Hepatocyte (in vitro differentiated cells): Measurements from ENCODE around the gene KRT81. TPM values are rescaled to one million over a fixed set of nuclear protein-coding genes. Genes with fewer than 3 reads are reported as not detected.
"Not testable (repeated sequence)": the region's sequence is repeated elsewhere in the genome, so short reads cannot be mapped to it uniquely, and the experiment has no call there.

Source experiments
- DNase-seq: peaks from one replicate; pipeline ENCODE4 v3.0.0-alpha.2; 2016; ENCODE audit warnings: low spot score
- H2AFZ ChIP-seq: fragments of 200-600 bp; sonication (generic); 2 replicates; pipeline ENCODE4 v1.6.0; 2016; ENCODE audit warnings: antibody characterized with exemption, mild to moderate bottlenecking
- H3K27ac ChIP-seq: fragments of 200-600 bp; sonication (generic); 2 replicates; pipeline ENCODE4 v1.5.1; 2016; ENCODE audit warnings: mild to moderate bottlenecking
- H3K27me3 ChIP-seq: fragments of 200-600 bp; sonication (generic); 2 replicates; pipeline ENCODE4 v1.6.1; 2016
- H3K36me3 ChIP-seq: fragments of 200-600 bp; sonication (generic); replicated peaks from 2 replicates; pipeline ENCODE4 v1.5.1; 2016; ENCODE audit warnings: low read depth; ENCODE audit not compliant: insufficient read depth
- H3K4me1 ChIP-seq: fragments of 200-600 bp; sonication (generic); 2 replicates; pipeline ENCODE4 v1.5.1; 2016; ENCODE audit warnings: mild to moderate bottlenecking, moderate library complexity; ENCODE audit not compliant: insufficient read depth
- H3K4me2 ChIP-seq: fragments of 200-600 bp; sonication (generic); 2 replicates; pipeline ENCODE4 v1.6.0; 2016
- H3K4me3 ChIP-seq: fragments of 200-600 bp; sonication (generic); 2 replicates; pipeline ENCODE4 v1.5.1; 2016; ENCODE audit warnings: mild to moderate bottlenecking
- H3K79me2 ChIP-seq: fragments of 200-600 bp; sonication (generic); 2 replicates; pipeline ENCODE4 v1.6.0; 2017; ENCODE audit warnings: mild to moderate bottlenecking
- H3K9me2 ChIP-seq: fragments of 200-600 bp; sonication (generic); replicated peaks from 2 replicates; pipeline ENCODE4 v1.6.0; 2017; ENCODE audit warnings: mild to moderate bottlenecking; ENCODE audit not compliant: insufficient read depth
- H3K9me3 ChIP-seq: fragments of 200-600 bp; sonication (generic); 2 replicates; pipeline ENCODE4 v1.5.1; 2016; ENCODE audit warnings: low read depth, mild to moderate bottlenecking
- H4K20me1 ChIP-seq: fragments of 200-600 bp; sonication (generic); 2 replicates; pipeline ENCODE4 v1.6.0; 2016; ENCODE audit warnings: mild to moderate bottlenecking; ENCODE audit not compliant: insufficient read depth, poor library complexity, severe bottlenecking
- CTCF ChIP-seq: fragments of 200-600 bp; sonication (generic); IDR thresholded peaks from 2 replicates; pipeline ENCODE4 v1.5.1; 2016; ENCODE audit warnings: antibody characterized with exemption, mild to moderate bottlenecking; ENCODE audit not compliant: poor library complexity
- EZH2 ChIP-seq: fragments of 200-600 bp; sonication (generic); IDR thresholded peaks from 2 replicates; pipeline ENCODE4 v1.6.1; 2016; ENCODE audit warnings: antibody characterized with exemption, mild to moderate bottlenecking, borderline replicate concordance
- EZH2phosphoT487 ChIP-seq: fragments of 200-600 bp; sonication (generic); IDR thresholded peaks from one replicate; pipeline ENCODE4 v1.6.1; 2018; ENCODE audit warnings: antibody characterized with exemption, mild to moderate bottlenecking, low read depth, moderate library complexity; ENCODE audit not compliant: unreplicated experiment, severe bottlenecking
- WGBS: methylation state at CpG from one replicate; pipeline ENCODE4 v1.1.6; 2016; ENCODE audit warnings: low lambda C conversion rate; ENCODE audit errors: missing lambda C conversion rate; 5-methylcytosine and 5-hydroxymethylcytosine counted together
- polyA plus RNA-seq: library from polyadenylated mRNA; unstranded; fragments of >200 nt; fragmentation: Nextera tagmentation; extraction: Ambion mirVana; gene quantifications from 2 replicates; pipeline ENCODE4 v1.2.1, GENCODE V29; 2016
- total RNA-seq: library from RNA; depleted of rRNA; stranded (reverse); fragments of >200 nt; gene quantifications from 2 replicates; pipeline ENCODE4 v1.2.3, GENCODE V29; 2014

KRT81 gene
- total and polyA plus RNA-seq, 2 experiments from 2014 or later = not detected

GRCh38 chr12:52295663-52296062, 4.3 kb upstream of the KRT81 start:
- TF ChIP-seq EZH2 (no peak), CTCF (no peak), EZH2phosphoT487 (no peak)

GRCh38 chr12:52294803-52295202, 3.5 kb upstream of the KRT81 start:
- no peaks in the 10 kb centered on the region for H4K20me1 ChIP-seq
- H3K4me3 ChIP-seq = no peak overlapping the region
- no peaks in the 10 kb centered on the region for H3K36me3 ChIP-seq
- H3K79me2 ChIP-seq = no peaks in the 10 kb centered on the region
- WGBS = 57% methylated on average over 1 of the region's 1 CpG
- no peaks in the 10 kb centered on the region for H3K4me1 ChIP-seq
- H3K27me3 ChIP-seq = peaks cover 18% of the 10 kb centered on the region
- H3K9me2 ChIP-seq = no peaks in the 10 kb centered on the region
- H3K27ac ChIP-seq = no peak overlapping the region
- no peaks in the 10 kb centered on the region for H3K9me3 ChIP-seq
- TF ChIP-seq EZH2 = no peak
- TF ChIP-seq EZH2phosphoT487 = no peak
- TF ChIP-seq CTCF = no peak
- H2AFZ ChIP-seq = no peak overlapping the region
- DNase-seq = no peak
- no peak overlapping the region for H3K4me2 ChIP-seq

More at GRCh38 chr12:52295663-52296062, 4.3 kb upstream of the KRT81 start:
- Histone ChIP-seq H3K79me2 (no peaks in the 10 kb centered on the region), H2AFZ (no peak overlapping the region), H3K9me2 (no peaks in the 10 kb centered on the region), H3K27ac (no peak overlapping the region), H3K27me3 (peaks cover 18% of the 10 kb centered on the region), H3K9me3 (no peaks in the 10 kb centered on the region), H3K4me1 (no peaks in the 10 kb centered on the region), H3K4me3 (no peak overlapping the region), H3K36me3 (no peaks in the 10 kb centered on the region), H3K4me2 (no peak overlapping the region), H4K20me1 (no peaks in the 10 kb centered on the region)
- WGBS = 75% methylated on average over 1 of the region's 1 CpG
- no peak for DNase-seq

GRCh38 chr12:52293926-52294325, 2.6 kb upstream of the KRT81 start:
- Histone ChIP-seq H3K4me1 (no peaks in the 10 kb centered on the region), H3K4me2 (no peak overlapping the region), H2AFZ (no peak overlapping the region), H3K79me2 (no peaks in the 10 kb centered on the region), H3K27ac (no peak overlapping the region), H3K36me3 (no peaks in the 10 kb centered on the region), H3K27me3 (peaks cover 18% of the 10 kb centered on the region), H3K9me2 (no peaks in the 10 kb centered on the region), H3K9me3 (no peaks in the 10 kb centered on the region), H4K20me1 (no peaks in the 10 kb centered on the region), H3K4me3 (no peak overlapping the region)
- no peak for TF ChIP-seq EZH2phosphoT487
- TF ChIP-seq CTCF = no peak
- TF ChIP-seq EZH2 = no peak
- DNase-seq = no peak
- WGBS = 88% methylated on average over 1 of the region's 1 CpG

- DNase-seq, H3K4me3 ChIP-seq, H3K27me3 ChIP-seq, H3K36me3 ChIP-seq, H3K79me2 ChIP-seq, H3K9me3 ChIP-seq, H3K27ac ChIP-seq, H4K20me1 ChIP-seq, H3K4me1 ChIP-seq, H3K4me2 ChIP-seq, H3K9me2 ChIP-seq, H2AFZ ChIP-seq: not testable (repeated sequence)
- WGBS = no CpG with 5 or more reads among the region's 5 CpGs
Measured at GRCh38 chr12:52290483-52291134, 725 bp downstream of the KRT81 start.

GRCh38 chr12:52287816-52288805, 3.2 kb downstream of the KRT81 start:
- H3K4me1 ChIP-seq, H3K27me3 ChIP-seq, H3K9me3 ChIP-seq, H3K79me2 ChIP-seq, H2AFZ ChIP-seq, H3K9me2 ChIP-seq, H3K27ac ChIP-seq, H3K4me2 ChIP-seq, H4K20me1 ChIP-seq, H3K4me3 ChIP-seq, H3K36me3 ChIP-seq, DNase-seq: not testable (repeated sequence)
- 88% methylated on average over 15 of the region's 17 CpGs for WGBS
